ENCODE data around the gene NOL8. TPM values are rescaled to one million over a fixed set of nuclear protein-coding genes. Genes with fewer than 3 reads are reported as not detected.

NOL8 gene
- total RNA-seq, 1 donor from 2014 or later = 12.7 TPM

DNA sequence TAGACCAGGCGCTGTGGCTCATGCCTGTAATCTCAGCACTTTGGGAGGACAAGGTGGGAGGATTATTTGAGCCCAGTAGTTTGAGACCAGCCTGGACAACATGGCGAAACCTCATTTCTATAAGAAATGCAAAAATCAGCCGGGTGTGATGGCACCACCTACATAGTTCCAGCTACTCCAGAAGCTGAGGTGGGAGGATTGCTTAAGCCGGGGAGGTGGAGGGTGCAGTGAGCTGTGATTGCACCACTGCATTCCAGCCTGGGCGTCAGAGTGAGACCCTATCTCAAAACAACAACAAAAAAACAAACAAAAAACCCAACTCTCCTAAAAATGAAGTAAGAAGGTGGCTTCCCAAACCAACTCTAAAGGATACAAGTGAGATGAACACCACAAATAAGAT is 54.6 kb downstream of the NOL8 start:
- peaks cover 100% of the 10 kb centered on the region for H3K36me3 ChIP-seq
- H3K4me3 ChIP-seq = no peak overlapping the region
- no peak overlapping the region for H3K27ac ChIP-seq (replicated peaks)
- intact Hi-C loops (cut with micrococcal nuclease) = no loop called here
- DNase-seq = no peak
- H3K4me1 ChIP-seq = no peaks in the 10 kb centered on the region
- TF ChIP-seq, protein P1, sequence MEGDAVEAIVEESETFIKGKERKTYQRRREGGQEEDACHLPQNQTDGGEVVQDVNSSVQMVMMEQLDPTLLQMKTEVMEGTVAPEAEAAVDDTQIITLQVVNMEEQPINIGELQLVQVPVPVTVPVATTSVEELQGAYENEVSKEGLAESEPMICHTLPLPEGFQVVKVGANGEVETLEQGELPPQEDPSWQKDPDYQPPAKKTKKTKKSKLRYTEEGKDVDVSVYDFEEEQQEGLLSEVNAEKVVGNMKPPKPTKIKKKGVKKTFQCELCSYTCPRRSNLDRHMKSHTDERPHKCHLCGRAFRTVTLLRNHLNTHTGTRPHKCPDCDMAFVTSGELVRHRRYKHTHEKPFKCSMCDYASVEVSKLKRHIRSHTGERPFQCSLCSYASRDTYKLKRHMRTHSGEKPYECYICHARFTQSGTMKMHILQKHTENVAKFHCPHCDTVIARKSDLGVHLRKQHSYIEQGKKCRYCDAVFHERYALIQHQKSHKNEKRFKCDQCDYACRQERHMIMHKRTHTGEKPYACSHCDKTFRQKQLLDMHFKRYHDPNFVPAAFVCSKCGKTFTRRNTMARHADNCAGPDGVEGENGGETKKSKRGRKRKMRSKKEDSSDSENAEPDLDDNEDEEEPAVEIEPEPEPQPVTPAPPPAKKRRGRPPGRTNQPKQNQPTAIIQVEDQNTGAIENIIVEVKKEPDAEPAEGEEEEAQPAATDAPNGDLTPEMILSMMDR (IDR thresholded peaks at IDR 0.05; ENCODE audit: borderline replicate concordance) = no peak
- H3K27me3 ChIP-seq (ENCODE audit: low read depth) = no peaks in the 10 kb centered on the region
- no peaks in the 10 kb centered on the region for H3K9me3 ChIP-seq (replicated peaks)

DNA sequence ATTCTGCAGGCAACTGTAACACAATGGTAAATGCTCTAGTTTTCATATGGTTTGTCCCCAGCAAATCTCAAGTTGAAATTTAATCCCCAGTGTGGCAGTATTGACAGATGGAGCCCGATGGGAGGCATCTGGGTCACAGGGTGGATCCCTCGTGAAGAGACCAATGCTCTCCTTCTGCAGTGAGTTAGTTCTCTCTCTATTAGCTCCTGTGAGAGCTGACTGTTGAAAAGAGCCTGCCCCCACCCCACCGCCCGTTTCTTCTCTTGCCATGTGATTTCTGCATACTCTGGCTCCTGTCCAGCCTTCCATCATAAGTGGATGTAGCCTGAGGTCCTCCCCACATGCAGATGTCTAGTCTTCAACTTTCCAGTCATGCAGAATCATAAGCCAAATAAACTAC is 58.7 kb downstream of the NOL8 start:
- intact Hi-C loops (cut with micrococcal nuclease) = no loop called here
- peaks cover 100% of the 10 kb centered on the region for H3K36me3 ChIP-seq
- no peaks in the 10 kb centered on the region for H3K9me3 ChIP-seq (replicated peaks)
- H3K4me3 ChIP-seq = no peak overlapping the region
- peak; percentile 21 for DNase-seq
- H3K4me1 ChIP-seq = no peaks in the 10 kb centered on the region
- H3K27ac ChIP-seq (replicated peaks) = no peak overlapping the region
- TF ChIP-seq, protein P1 (IDR thresholded peaks at IDR 0.05; ENCODE audit: borderline replicate concordance) = no peak
- H3K27me3 ChIP-seq (ENCODE audit: low read depth) = no peaks in the 10 kb centered on the region

DNA sequence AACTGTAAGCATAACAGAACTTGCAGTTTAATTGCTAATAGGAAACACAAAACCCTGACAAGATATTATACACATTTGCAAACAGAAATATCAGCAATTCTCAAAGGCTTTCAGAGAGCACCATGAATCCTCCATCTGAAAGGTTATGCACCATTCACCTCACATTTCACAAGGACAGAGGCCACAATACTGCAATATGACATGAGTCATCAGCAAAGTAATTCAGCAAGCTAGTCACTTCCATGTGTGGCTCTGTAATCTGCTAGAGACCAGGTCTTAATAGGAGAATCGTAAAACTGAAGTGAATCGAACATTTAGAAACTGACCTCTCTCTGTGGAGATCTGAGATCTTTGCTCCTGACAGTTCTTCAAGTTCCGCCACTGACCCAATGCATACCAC is 60.0 kb downstream of the NOL8 start:
- Histone ChIP-seq H3K9me3 (replicated peaks) (no peaks in the 10 kb centered on the region), H3K4me1 (no peaks in the 10 kb centered on the region), H3K27me3 (ENCODE audit: low read depth) (no peaks in the 10 kb centered on the region), H3K4me3 (no peak overlapping the region), H3K36me3 (peaks cover 100% of the 10 kb centered on the region), H3K27ac (replicated peaks) (no peak overlapping the region)
- no peak for DNase-seq
- intact Hi-C loops (cut with micrococcal nuclease) = no loop called here
- TF ChIP-seq, protein P1 (IDR thresholded peaks at IDR 0.05; ENCODE audit: borderline replicate concordance) = no peak

DNA sequence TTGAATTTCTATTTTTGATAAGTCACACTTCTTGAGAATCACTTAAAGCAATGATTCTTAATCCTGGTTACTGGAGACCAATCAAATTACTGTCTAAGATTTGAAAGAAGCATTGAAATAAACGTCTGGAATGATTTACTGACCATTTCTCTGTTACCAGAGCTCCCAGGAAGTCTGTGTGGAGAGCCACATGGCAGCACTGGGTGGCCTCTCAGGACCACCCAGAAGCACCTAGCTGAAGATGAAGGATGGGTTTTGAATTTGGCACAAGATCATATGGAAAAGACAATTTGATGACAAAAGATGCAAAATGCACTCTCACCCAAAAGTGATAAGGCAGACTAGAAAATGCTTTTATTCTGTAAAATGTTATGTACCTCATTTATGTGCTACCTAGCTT is 62.0 kb downstream of the NOL8 start:
- Histone ChIP-seq H3K9me3 (replicated peaks) (no peaks in the 10 kb centered on the region), H3K4me3 (no peak overlapping the region), H3K4me1 (no peaks in the 10 kb centered on the region), H3K36me3 (peaks cover 100% of the 10 kb centered on the region), H3K27me3 (ENCODE audit: low read depth) (no peaks in the 10 kb centered on the region), H3K27ac (replicated peaks) (no peak overlapping the region)
- no peak for DNase-seq
- TF ChIP-seq, protein P1 (IDR thresholded peaks at IDR 0.05; ENCODE audit: borderline replicate concordance) = no peak
- intact Hi-C loops (cut with micrococcal nuclease) = no loop called here

DNA sequence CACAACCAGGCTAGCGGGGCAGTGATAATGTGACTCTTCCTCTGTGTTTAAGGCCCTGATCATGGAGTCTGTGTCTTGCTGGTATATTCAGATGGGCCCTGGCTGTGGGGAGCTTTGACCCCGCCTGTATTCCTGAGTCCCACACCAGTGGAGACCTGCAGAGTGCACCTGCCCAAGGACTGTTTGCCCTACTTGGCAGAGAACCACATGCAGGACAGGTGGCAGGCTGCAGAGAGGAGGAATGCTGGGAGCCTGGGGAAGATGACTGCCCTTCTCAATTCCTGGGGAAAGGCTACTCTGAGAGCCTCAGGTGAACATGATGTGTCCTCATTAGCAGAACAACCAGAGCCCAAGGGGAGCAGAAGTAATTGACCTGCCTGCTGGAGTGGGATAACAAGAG is 67.8 kb downstream of the NOL8 start:
- intact Hi-C loops (cut with micrococcal nuclease) = no loop called here
- H3K4me1 ChIP-seq = no peaks in the 10 kb centered on the region
- TF ChIP-seq, protein P1 (IDR thresholded peaks at IDR 0.05; ENCODE audit: borderline replicate concordance) = no peak
- H3K4me3 ChIP-seq = no peak overlapping the region
- no peak for DNase-seq
- no peak overlapping the region for H3K27ac ChIP-seq (replicated peaks)
- H3K9me3 ChIP-seq (replicated peaks) = no peaks in the 10 kb centered on the region
- H3K27me3 ChIP-seq (ENCODE audit: low read depth) = no peaks in the 10 kb centered on the region
- H3K36me3 ChIP-seq = peaks cover 100% of the 10 kb centered on the region
